HG02981 (cell line): Measurements from ENCODE around the gene MUC13.

Experiments
- ATAC-seq: cut with Tn5 transposase; IDR thresholded peaks from one replicate; pipeline ENCODE4 v1.9.1; 2021; ENCODE audit warnings: mild to moderate bottlenecking, moderate library complexity; ENCODE audit not compliant: unreplicated experiment

The MUC13 gene

DNA sequence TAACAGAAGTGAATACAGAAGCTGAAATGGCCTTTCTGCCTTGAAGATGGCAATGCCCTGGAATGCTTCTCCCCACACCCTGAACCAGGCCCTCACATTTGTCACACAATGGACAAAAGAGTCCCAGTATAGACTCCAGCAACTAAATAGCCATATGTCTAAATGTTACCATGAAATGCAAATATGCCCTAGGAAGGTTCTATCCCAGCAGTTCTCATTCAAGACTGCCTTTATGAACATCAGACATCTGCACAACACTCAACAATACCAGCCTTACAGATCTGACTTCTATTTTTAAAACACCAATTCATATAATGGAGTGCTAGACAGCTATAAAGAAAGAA lies 55.2 kb downstream of the MUC13 start:
- no peak for ATAC-seq

DNA sequence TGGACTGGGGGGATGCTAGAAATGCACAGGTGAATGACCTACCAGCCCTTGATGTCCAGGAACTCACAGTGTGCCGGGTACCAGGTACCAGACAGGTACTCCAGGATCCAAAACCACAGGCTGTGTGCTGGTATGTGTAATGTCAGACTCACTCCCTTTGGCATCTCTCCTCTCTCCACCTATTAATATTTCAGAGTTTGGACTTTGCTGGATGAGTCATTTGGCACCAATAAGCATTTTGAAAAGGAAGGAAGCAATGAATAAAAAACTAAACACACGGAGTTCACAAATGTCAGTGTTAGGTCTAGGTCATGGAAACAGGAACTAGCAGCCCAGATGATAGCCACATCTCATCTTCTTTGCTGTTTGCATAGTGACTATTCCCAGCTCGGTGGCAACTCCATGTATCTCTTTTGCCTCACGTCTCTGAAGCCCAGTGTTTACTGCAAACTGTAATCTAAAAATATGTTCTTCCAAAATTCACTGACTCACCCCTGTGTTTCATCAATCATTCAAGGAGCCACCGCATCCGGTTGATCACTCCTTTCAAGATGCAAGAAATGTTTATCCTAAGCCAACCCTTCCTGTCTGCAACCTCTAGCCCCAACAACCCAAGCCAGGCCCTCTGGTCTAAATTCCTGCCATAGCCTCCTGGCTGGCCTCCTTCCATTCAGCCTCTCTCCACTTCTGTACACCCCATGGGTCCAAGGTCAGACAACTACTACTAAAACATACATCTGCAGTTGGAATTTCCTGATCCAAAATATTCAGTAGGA lies 55.8 kb downstream of the MUC13 start:
- no peak for ATAC-seq

DNA sequence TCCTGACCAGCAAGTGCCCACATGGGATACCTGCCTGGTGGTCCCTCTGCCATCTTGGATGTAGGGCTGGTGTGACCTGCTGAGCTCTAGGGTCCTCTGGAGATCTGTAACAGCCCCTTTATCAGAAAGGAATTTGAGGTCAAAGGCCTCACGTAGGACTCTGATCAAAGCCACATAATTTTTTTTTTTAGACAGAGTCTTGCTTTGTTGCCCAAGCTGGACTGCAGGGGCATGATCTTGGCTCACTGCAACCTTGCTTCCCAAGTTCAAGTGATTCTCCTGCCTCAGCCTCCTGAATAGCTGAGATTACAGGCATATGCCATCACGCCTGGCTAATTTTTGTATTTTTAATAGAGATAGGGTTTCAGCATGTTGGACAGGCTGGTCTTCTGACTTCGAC lies 56.9 kb downstream of the MUC13 start:
- ATAC-seq, result no peak

DNA sequence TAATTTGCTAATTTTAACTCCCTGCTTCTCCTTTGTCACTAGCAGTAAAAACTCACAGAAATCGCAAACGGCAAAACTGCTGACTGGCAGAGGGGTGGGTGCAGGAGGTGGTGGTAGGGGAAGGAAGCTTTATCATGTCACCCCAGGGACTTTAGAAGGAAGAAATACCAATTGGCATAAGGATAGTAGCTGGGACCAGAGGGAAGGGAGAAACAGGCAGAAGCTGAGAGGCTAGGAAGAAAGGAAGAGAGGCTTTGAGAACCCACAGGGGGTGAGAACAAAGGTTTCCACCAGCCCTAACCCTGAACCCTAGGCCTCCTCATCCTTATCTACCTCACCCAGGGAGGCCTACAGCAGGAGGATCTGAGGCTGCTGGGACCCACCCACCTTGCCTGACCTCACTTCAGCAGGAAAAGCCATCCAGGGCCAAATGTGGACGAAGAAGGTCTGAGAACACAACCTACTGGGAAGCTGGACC lies 58.1 kb downstream of the MUC13 start:
- ATAC-seq, result no peak

GRCh38 chr3:124873226-124873625 lies 61.3 kb downstream of the MUC13 start:
- no peak for ATAC-seq

GRCh38 chr3:124867511-124867910 lies 67.0 kb downstream of the MUC13 start:
- no peak for ATAC-seq

DNA sequence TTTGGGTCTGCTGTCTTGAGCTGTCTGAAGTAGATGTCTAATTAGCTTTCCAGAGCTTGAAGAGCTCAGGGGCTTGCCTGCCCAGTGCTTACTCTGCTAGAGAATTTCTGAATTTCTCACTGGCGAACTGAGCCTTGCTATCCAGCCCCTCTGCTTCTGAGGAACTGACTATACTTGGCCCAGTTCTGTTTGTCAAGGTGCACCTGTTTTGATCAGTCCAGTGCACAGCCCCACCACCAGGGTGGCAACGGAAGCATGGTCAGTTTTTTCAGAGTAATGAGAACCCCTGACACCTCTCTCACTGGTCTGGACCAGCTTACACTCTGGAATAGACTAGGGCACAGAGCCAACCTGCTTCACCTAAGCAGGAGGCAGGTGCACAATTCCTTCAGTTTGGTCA lies 72.5 kb downstream of the MUC13 start:
- no peak for ATAC-seq

- ATAC-seq, result no peak
Measured at GRCh38 chr3:124861041-124861440, 73.5 kb downstream of the MUC13 start.

- no peak for ATAC-seq
Measured at GRCh38 chr3:124860599-124860998, 74.0 kb downstream of the MUC13 start.

DNA sequence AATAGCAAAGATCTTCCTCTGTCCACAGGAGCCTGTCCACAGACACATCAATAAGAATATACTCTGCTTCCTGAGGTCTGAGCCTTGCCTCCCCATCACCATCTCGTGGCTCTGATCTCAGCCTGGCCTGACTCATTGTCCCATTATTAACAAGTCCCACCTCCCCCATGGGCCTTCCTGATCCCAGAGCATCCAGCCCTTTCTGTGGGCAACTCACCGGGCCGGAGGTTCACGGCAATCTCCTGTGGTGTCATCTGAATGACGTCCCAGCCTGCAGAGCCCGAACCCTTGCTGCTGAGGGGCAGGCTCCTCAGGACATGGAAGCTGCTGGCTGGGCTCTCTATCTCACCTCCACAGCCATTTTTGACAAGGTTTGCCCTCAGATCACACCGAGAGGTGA lies 75.5 kb downstream of the MUC13 start:
- no peak for ATAC-seq

- ATAC-seq, result no peak
Measured at GRCh38 chr3:124858275-124858674, 76.3 kb downstream of the MUC13 start.

DNA sequence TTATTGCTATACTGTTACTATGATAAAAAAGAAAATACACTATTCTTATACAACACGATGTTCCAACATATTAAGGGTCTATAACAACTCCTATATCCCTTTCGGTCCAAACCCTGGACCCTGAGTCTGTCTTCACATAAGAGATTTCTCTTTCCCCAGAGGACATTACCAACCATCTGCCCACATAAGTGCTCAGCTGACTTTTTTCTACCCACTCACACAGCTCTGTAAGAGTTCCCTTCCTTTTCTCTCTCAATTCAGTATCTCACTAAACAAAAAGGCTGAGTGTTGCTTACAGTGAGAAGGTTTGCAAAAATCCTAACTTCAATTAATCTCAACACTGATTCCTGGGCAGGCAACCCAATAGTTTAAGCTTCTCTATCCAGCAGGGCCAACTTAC lies 77.9 kb downstream of the MUC13 start:
- no peak for ATAC-seq
